ENCODE results near the gene BBS2. TPM values are rescaled to one million over a fixed set of nuclear protein-coding genes. Genes with fewer than 3 reads are reported as not detected.

BBS2 gene
- total RNA-seq, 4 donors from 2014 or later: 55.1 to 98.6 (median 57.4) TPM

DNA sequence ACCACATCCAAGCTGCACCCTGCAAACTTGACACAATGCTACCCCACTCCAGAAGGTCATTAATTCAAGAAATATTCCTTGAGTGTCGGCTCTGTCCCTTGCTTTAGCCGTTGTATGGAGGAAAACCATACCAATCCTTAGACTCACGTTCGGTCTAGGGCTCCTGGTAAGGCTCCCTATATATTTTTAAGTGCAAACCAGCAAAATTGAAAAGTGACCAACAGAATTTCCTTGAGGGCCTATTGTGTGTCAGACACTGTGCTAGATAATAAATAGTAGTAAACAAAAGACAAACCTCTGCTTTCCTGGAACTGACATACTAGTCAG, 390 bp upstream of the BBS2 start:
- WGBS, 2 donors: 26 to 32% methylated on average over 4 of the region's 4 CpGs
- intact Hi-C loops (cut with DNase I): no loop called here
- Histone ChIP-seq H3K4me3 (replicated peaks in 1 of 3) (peak overlapping the region in 1 of 3 donors; percentile 86), H3K27me3 (no peaks in the 10 kb centered on the region), H3K36me3 (no peaks in the 10 kb centered on the region), H3K9me3 (no peaks in the 10 kb centered on the region), H3K4me1 (peaks cover 16 to 25% of the 10 kb centered on the region in 2 donors), H3K27ac (peak overlapping the region; percentile 86 to 89 (median 89))
- TF ChIP-seq CTCF (IDR thresholded peaks at IDR 0.05) (no peak), POLR2A (IDR thresholded peaks at IDR 0.05) (no peak)
- DNase-seq: no peak

GRCh38 chr16:56518425-56518824, 1.4 kb downstream of the BBS2 start:
- intact Hi-C loops (cut with DNase I): loop anchor here (5.0 to 10.0 kb wide), 2 partner anchors 86 to 179 kb away; partner anchors contain the start of gene MT2A
- no peak overlapping the region for H3K4me3 ChIP-seq (replicated peaks in 1 of 3)

DNA sequence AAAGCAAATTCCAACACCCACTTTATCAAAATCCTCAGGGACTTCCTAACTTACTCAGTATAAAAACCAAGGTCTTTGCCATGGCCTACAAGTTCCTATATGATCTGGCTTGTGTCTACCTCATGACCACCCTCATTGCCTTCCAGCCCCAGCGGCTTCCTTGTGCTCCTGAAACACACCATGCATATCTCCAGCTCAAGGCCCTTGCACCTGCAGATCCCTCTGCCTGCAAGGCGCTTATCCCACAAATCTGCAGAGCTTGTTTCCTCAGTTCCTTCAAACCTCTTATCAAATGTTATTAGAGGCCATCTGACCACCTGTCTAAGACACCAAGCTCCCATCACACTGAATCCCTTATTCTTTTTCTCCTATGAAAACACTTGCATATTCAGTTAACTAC, 2.6 kb downstream of the BBS2 start:
- TF ChIP-seq POLR2A (IDR thresholded peaks at IDR 0.05) (no peak), CTCF (IDR thresholded peaks at IDR 0.05) (no peak)
- H3K27ac ChIP-seq: no peak overlapping the region
- H3K4me1 ChIP-seq: peaks cover 16 to 30% of the 10 kb centered on the region in 2 donors
- H3K4me3 ChIP-seq (replicated peaks in 1 of 3): no peak overlapping the region
- intact Hi-C loops (cut with DNase I): loop anchor here (5.0 to 10.0 kb wide), 2 partner anchors 88 to 180 kb away; partner anchors contain the start of gene MT2A
- no peaks in the 10 kb centered on the region for H3K27me3 ChIP-seq
- no peaks in the 10 kb centered on the region for H3K9me3 ChIP-seq
- no peak for DNase-seq
- no peaks in the 10 kb centered on the region for H3K36me3 ChIP-seq
- 89 to 92% methylated on average over 2 of the region's 2 CpGs for WGBS, 2 donors

More at GRCh38 chr16:56518425-56518824, 1.4 kb downstream of the BBS2 start:
- H3K9me3 ChIP-seq: no peaks in the 10 kb centered on the region
- DNase-seq: no peak
- peaks cover 16 to 30% of the 10 kb centered on the region in 2 donors for H3K4me1 ChIP-seq
- no peaks in the 10 kb centered on the region for H3K36me3 ChIP-seq
- H3K27me3 ChIP-seq: no peaks in the 10 kb centered on the region
- no peak for TF ChIP-seq POLR2A (IDR thresholded peaks at IDR 0.05)
- TF ChIP-seq CTCF (IDR thresholded peaks at IDR 0.05): no peak
- 85 to 97% methylated on average over 7 of the region's 7 CpGs for WGBS, 2 donors
- no peak overlapping the region for H3K27ac ChIP-seq

DNA sequence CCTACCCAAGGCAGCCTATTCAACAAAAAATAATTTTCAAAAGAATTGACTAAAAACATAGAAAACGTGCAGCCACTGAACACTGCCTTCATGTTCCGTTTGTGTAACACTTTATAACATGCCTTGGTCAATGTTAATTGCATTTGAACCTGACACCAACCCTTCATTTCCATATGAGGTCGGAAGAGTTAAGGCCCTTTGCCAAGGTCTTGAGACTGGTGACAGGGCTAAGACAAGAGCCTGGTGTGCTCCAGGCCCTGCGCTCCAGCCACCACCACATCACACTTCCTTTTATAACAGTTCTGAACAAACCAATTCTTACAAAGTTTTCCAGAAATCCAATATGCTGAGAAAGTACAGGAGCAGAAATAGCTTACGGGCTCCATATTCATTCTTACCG, 4.2 kb downstream of the BBS2 start:
- Histone ChIP-seq H3K4me1 (peaks cover 16 to 30% of the 10 kb centered on the region in 2 donors), H3K4me3 (replicated peaks in 1 of 3) (no peak overlapping the region), H3K9me3 (no peaks in the 10 kb centered on the region), H3K36me3 (peaks cover 0 to 3% of the 10 kb centered on the region in 2 donors), H3K27ac (no peak overlapping the region), H3K27me3 (no peaks in the 10 kb centered on the region)
- TF ChIP-seq POLR2A (IDR thresholded peaks at IDR 0.05): no peak
- TF ChIP-seq CTCF (IDR thresholded peaks at IDR 0.05): no peak
- 82 to 83% methylated on average over 6 of the region's 6 CpGs for WGBS, 2 donors
- DNase-seq: no peak
- intact Hi-C loops (cut with DNase I): loop anchor here (5.0 to 10.0 kb wide), 2 partner anchors 89 to 182 kb away; partner anchors contain the start of gene MT2A

GRCh38 chr16:56514845-56515244, 5.0 kb downstream of the BBS2 start:
- intact Hi-C loops (cut with DNase I): loop anchor here (5.0 to 10.0 kb wide), 2 partner anchors 90 to 182 kb away; partner anchors contain the start of gene MT2A
- TF ChIP-seq CTCF (IDR thresholded peaks at IDR 0.05): no peak
- no peak for TF ChIP-seq POLR2A (IDR thresholded peaks at IDR 0.05)
- peaks cover 2 to 11% of the 10 kb centered on the region in 2 donors for H3K36me3 ChIP-seq
- H3K27me3 ChIP-seq: no peaks in the 10 kb centered on the region
- DNase-seq: no peak
- 82 to 89% methylated on average over 3 of the region's 3 CpGs for WGBS, 2 donors
- H3K9me3 ChIP-seq: no peaks in the 10 kb centered on the region
- H3K4me1 ChIP-seq: peaks cover 16 to 30% of the 10 kb centered on the region in 2 donors
- H3K4me3 ChIP-seq (replicated peaks in 1 of 3): no peak overlapping the region
- no peak overlapping the region for H3K27ac ChIP-seq
